Activated naive CD8-positive, alpha-beta T cell treated with anti-CD3 and anti-CD28 coated beads, Interleukin-2, amount 10 ng/mL, durations not matched to agents 7 days and 5 days (primary cell): ENCODE results near the gene GNA12. TPM values are rescaled to one million over a fixed set of nuclear protein-coding genes. Genes with fewer than 3 reads are reported as not detected.
"Not testable (repeated sequence)": the region's sequence is repeated elsewhere in the genome, so short reads cannot be mapped to it uniquely, and the experiment has no call there.

Experiments used
- ATAC-seq: fragments of 150-1000 bp; cut with Tn5 transposase; one replicate; pipeline ENCODE4 v1.10.0; 2021; ENCODE audit warnings: low read depth, moderate library complexity
- POLR2A ChIA-PET: fragments of 350-600 bp; sonication (Branson Sonifier 250); formaldehyde crosslinking; loops from one replicate; lab custom pipeline; 2021; ENCODE audit warnings: antibody characterized with exemption; lab: Charles Lee
- DNase-seq: peaks from one replicate; pipeline ENCODE4 v3.0.0; 2021
- H3K27ac Mint-ChIP-seq: one replicate; pipeline ENCODE4 v1.8.0; 2022; ENCODE audit warnings: mild to moderate bottlenecking, mixed read lengths
- H3K27me3 Mint-ChIP-seq: one replicate; pipeline ENCODE4 v1.8.0; 2022; ENCODE audit warnings: mild to moderate bottlenecking, moderate library complexity, mixed read lengths
- H3K36me3 Mint-ChIP-seq: one replicate; pipeline ENCODE4 v1.8.0; 2021; ENCODE audit warnings: mild to moderate bottlenecking, mixed read lengths
- H3K4me1 Mint-ChIP-seq: one replicate; pipeline ENCODE4 v1.8.0; 2021; ENCODE audit warnings: mixed read lengths
- H3K4me3 Mint-ChIP-seq: one replicate; pipeline ENCODE4 v1.8.0; 2022; ENCODE audit warnings: mild to moderate bottlenecking, moderate library complexity, mixed read lengths
- H3K9me3 Mint-ChIP-seq: one replicate; pipeline ENCODE4 v1.8.0; 2021; ENCODE audit warnings: mixed read lengths
- total RNA-seq, 2 experiments: library from RNA; stranded (reverse); gene quantifications; one replicate each; pipeline ENCODE4 v1.2.3, GENCODE V29; 2021

The GNA12 gene
- total RNA-seq, 2 experiments from 2014 or later: 14.5 to 17.4 TPM

DNA sequence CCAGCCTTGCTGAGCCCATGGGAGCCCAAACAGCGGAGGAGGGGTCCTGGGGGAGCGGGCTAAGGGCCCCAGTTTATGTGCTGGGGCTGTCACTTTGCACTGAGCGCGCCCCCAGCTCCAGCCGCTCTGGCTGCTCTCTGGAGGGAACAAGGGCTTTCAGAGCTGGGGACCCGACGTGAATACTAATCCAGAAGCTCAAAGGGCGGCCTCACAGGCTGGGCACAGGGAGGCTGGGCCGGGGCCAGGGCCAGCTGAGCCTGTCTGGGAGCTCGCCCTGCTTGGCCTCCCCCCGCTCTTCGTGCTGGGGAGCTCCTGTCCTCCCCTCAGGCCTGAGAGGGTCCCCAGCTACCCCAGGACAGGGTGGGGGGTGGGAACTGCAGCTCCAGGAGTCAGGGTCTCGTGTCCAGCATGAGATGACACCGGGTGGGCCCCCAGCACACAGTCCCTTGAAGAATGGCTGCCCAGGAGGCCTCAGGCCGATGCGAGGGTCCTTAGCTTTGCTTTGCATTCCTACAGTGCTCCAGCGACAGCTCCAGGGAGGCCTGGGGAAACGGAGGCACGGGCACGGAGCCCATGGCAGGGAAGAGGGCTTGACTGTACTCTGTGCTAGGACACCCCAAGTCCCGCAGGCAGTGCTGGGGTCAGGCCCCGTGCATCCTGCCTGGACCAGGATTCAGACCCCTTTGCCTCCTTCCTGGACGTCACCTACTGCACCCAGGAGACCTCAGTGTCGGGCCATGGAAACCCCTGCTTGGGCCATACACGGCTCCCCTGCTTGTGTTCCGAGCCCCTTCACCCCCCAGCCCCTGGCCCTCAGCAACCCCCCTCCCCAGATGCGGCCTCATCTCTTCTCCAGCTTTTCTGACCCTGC, 161.9 kb downstream of the GNA12 start:
- DNase-seq: no peak
- POLR2A ChIA-PET: interaction anchor here (1.3 kb wide), 1 partner anchor 17 kb away, joined by 3 read pairs; no protein-coding TSS in a partner anchor
- H3K9me3 Mint-ChIP-seq: no peaks in the 10 kb centered on the region
- H3K36me3 Mint-ChIP-seq: no peaks in the 10 kb centered on the region
- H3K27ac Mint-ChIP-seq: peak overlapping the region; percentile 53
- H3K4me3 Mint-ChIP-seq: no peak overlapping the region
- H3K27me3 Mint-ChIP-seq: peaks cover 38% of the 10 kb centered on the region
- H3K4me1 Mint-ChIP-seq: no peaks in the 10 kb centered on the region
- ATAC-seq: no peak

DNA sequence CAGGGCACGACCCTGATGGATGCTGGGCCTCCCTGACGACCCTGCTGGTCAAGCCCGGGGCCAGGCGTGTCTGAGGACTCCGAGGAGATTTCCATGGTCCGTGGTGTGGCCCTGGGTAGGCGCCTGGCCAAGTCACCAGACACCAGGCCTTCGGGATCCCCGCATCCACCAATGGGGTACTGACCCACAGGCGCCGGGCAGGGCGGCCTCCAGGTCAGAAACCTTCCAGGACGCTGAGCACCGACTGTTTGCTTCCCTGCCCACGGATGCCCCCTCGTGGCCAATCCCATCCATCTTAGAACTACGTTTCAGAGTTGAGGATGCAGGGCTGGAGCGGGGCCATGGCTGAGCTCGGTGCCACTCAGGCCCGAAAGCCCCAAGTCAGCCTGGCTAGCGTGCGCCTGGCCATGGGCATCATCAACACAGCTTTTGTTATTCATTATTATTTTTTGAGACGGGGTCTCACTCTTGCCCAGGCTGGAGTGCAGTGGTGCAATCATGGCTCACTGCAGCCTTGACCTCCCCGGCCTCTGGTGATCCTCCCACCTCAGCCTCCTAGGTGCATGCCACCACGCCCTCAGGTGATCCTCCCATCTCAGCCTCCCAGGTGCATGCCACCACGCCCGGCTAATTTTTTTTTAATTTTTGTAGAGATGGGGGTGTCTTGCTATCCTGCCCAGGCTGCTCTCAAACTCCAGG, 163.2 kb downstream of the GNA12 start:
- Mint-ChIP-seq H3K36me3 (no peaks in the 10 kb centered on the region), H3K27ac (no peak overlapping the region), H3K9me3 (no peaks in the 10 kb centered on the region), H3K4me1 (no peaks in the 10 kb centered on the region), H3K4me3 (no peak overlapping the region), H3K27me3 (peaks cover 30% of the 10 kb centered on the region)
- ATAC-seq (peak; percentile 59), DNase-seq (peak; percentile 70)
- POLR2A ChIA-PET: interaction anchor here (1.3 kb wide), 1 partner anchor 18 kb away, joined by 3 read pairs; no protein-coding TSS in a partner anchor

DNA sequence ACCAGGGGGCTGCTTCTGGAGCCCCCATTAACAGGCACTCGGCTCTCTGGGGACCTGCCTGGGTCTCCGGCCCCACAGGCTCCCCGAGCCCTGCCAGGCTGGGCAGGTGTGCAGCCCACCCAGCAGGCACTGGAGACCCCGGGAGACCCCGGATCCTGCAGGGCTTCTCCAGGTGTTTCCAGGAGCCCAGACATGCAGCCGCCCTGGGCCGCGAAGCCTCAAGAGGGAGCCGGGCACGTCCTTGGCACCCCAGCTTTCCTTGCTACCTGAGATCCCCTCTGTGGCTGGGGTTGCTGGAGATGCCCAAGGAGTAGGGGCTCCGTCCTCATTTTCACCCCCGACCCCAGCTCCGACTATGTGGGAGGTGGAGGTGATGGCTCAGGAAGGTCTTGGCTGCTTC, 163.9 kb downstream of the GNA12 start:
- POLR2A ChIA-PET: no interaction called here
- no peaks in the 10 kb centered on the region for H3K36me3 Mint-ChIP-seq
- no peaks in the 10 kb centered on the region for H3K9me3 Mint-ChIP-seq
- peaks cover 25% of the 10 kb centered on the region for H3K27me3 Mint-ChIP-seq
- ATAC-seq (no peak), DNase-seq (no peak)
- H3K4me3 Mint-ChIP-seq: no peak overlapping the region
- no peaks in the 10 kb centered on the region for H3K4me1 Mint-ChIP-seq
- no peak overlapping the region for H3K27ac Mint-ChIP-seq

DNA sequence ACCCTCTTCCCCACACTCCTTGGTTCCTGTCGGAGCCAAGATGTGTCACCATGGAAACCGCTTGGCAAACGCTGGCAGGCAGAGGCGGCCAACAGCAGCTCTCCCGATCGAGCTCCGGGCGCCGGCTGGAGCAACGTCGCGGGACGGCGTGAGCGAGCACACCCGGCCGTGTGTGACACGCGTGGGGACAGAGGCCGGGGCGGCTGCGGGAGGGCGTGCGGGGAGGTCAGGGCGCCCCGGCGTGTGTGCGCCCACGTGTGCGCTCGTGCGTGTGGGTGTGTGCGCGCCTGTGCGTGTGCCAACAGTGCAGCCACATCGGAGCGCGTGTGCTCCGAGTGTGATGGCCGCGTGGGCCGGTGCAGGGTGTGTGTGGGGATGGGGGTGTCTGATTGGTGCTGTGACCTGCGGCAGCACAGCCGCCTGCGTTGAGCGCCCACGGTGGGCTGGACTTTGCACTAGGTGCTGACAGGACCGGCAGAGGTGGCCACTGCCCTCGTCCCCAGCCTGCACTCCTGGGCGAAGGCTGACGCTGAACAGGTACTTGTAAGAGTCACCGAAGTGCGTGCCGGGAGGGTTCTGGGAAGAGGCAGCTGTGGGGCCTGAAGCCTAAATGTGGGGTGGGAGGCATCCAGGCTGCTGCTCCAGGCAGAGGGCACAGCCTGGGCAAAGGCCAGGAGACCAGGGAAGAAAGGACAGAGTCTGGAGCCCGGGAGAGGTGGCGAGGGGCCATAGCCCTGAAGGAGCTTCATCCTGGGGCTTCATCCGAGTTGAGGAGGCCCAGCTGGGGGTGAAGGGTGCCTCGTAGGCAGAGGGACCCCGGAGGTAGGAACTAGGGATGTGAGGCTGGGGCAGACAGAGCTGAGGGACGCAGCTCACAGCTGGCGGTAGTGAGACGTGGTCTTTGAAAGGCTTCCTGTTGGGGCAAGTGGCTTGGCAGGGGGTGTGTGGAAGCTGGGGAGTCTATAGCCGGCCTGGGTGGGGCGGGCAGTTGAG, 164.7 kb downstream of the GNA12 start:
- H3K36me3 Mint-ChIP-seq, POLR2A ChIA-PET, H3K9me3 Mint-ChIP-seq, H3K4me1 Mint-ChIP-seq, H3K27ac Mint-ChIP-seq, DNase-seq, H3K4me3 Mint-ChIP-seq: not testable (repeated sequence)
- peaks cover 28% of the 10 kb centered on the region for H3K27me3 Mint-ChIP-seq
- peak; percentile 34 for ATAC-seq

DNA sequence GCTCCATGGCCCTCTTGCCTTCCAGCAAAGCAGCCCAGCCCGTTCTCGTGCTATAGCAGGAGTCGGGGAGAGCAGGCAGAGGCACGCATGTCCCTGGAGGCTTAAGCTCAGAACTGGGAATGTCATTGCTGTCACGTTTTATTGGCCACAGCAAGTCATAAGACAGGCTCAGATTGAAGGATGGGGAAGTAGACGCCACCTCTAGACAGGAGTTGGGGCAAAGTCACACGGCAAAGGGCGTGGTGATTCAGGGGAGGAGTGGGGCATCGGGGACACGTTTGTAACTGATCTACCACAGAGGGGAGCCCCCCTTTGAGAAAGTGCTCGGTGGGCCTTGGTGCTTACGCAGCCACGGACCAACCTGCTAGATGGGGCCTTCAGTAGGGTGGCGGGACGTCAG, 165.7 kb downstream of the GNA12 start:
- POLR2A ChIA-PET, DNase-seq, ATAC-seq, H3K36me3 Mint-ChIP-seq, H3K27ac Mint-ChIP-seq, H3K4me3 Mint-ChIP-seq, H3K9me3 Mint-ChIP-seq, H3K4me1 Mint-ChIP-seq: not testable (repeated sequence)
- peaks cover 36% of the 10 kb centered on the region for H3K27me3 Mint-ChIP-seq

Other genes starting within 250 kb of the GNA12 start
- gene TTYH3, start 212.3 kb downstream of the GNA12 start, total RNA-seq: 10 to 100 TPM; 32.0 to 33.4 TPM
- gene AMZ1, start 156.1 kb downstream of the GNA12 start, total RNA-seq: under 1 TPM; 0.17 TPM
- gene CARD11, start 199.6 kb upstream of the GNA12 start, total RNA-seq: 100 to 1,000 TPM; 140 to 151 TPM